Endothelial cell of umbilical vein (primary cell): ENCODE results near the gene KCNG2. TPM values are rescaled to one million over a fixed set of nuclear protein-coding genes. Genes with fewer than 3 reads are reported as not detected.

Source experiments
- BruUV-seq: library from RNA; stranded (reverse); fragments of 400-500 nt; replicated peaks from 2 replicates; lab custom pipeline; 2021; lab: Mats Ljungman, UMichigan
- CTCF ChIA-PET: fragments of 300-600, 350-600 bp; sonication (Branson Sonifier 250); formaldehyde crosslinking; loops from one replicate; lab custom pipeline; 2021; ENCODE audit warnings: antibody characterized with exemption, inconsistent platforms; lab: Charles Lee
- POLR2A ChIA-PET: fragments of 300-600, 350-600 bp; sonication (Branson Sonifier 250); formaldehyde crosslinking; loops from one replicate; lab custom pipeline; 2021; ENCODE audit warnings: antibody characterized with exemption, inconsistent platforms; lab: Charles Lee
- DNase-seq: peaks from one replicate; pipeline ENCODE4 v3.0.0-alpha.2; 2011; ENCODE audit warnings: low read depth, low spot score
- FAIRE-seq: peaks from 2 replicates; lab custom pipeline; 2011; peaks lifted over from hg19 to GRCh38; lab: Jason Lieb, UNC
- H2AFZ ChIP-seq: 2 replicates; pipeline ENCODE4 v1.6.0; 2012; ENCODE audit warnings: low read depth, low read length, control low read depth, inconsistent platforms
- H3K27ac ChIP-seq: 2 replicates; pipeline ENCODE4 v1.5.1; 2011; ENCODE audit warnings: low read depth, mild to moderate bottlenecking, control low read depth, low read length, moderate library complexity; ENCODE audit not compliant: insufficient read depth
- H3K27me3 ChIP-seq, 2 experiments: 2 replicates each; pipeline versions ENCODE4 v1.6.0 to v1.6.1; 2011; ENCODE audit warnings: low read length in 2 of 2, mixed read lengths in 1 of 2; ENCODE audit not compliant: control insufficient read depth in 2 of 2, insufficient read depth in 2 of 2
- H3K36me3 ChIP-seq, 2 experiments: 2 replicates in 1 of 2; 3 replicates in 1 of 2; pipeline ENCODE4 v1.5.1; 2011; ENCODE audit warnings: low read length in 2 of 2, mild to moderate bottlenecking in 1 of 2, moderate library complexity in 1 of 2; ENCODE audit not compliant: control insufficient read depth in 2 of 2, insufficient read depth in 2 of 2; ENCODE audit errors: extremely low read depth in 1 of 2
- H3K4me1 ChIP-seq: 3 replicates; pipeline ENCODE4 v1.5.1; 2011; ENCODE audit warnings: mild to moderate bottlenecking, low read length; ENCODE audit not compliant: control insufficient read depth, insufficient read depth; ENCODE audit errors: extremely low read depth
- H3K4me2 ChIP-seq: 2 replicates; pipeline ENCODE4 v1.6.1; 2011; ENCODE audit warnings: low read length, control low read depth, mixed read lengths; ENCODE audit not compliant: insufficient read depth
- H3K4me3 ChIP-seq, 3 experiments: fragments of 200-600 bp in 1 of 3; sonication (generic), shearing (Covaris generic) in 1 of 3; replicated peaks in 1 of 3; 2 replicates each; pipeline ENCODE4 v1.5.1; 2011 to 2016; ENCODE audit warnings: control low read depth in 3 of 3, low read length in 3 of 3, mild to moderate bottlenecking in 2 of 3, inconsistent platforms in 1 of 3, low read depth in 1 of 3, moderate library complexity in 1 of 3; ENCODE audit not compliant: insufficient read depth in 1 of 3
- H3K79me2 ChIP-seq: 2 replicates; pipeline ENCODE4 v1.6.0; 2012; ENCODE audit warnings: low read length, inconsistent platforms; ENCODE audit not compliant: control insufficient read depth, insufficient read depth
- H3K9ac ChIP-seq: replicated peaks from 2 replicates; pipeline ENCODE3; 2011; ENCODE audit warnings: low read length, control low read depth; ENCODE audit not compliant: insufficient read depth; ENCODE audit errors: extremely low read depth
- H3K9me1 ChIP-seq: replicated peaks from 3 replicates; pipeline ENCODE4 v1.6.0; 2011; ENCODE audit warnings: mild to moderate bottlenecking, low read length; ENCODE audit not compliant: control insufficient read depth, insufficient read depth; ENCODE audit errors: extremely low read depth
- H3K9me3 ChIP-seq: replicated peaks from 2 replicates; pipeline ENCODE4 v1.5.1; 2012; ENCODE audit warnings: low read length, inconsistent platforms; ENCODE audit not compliant: control insufficient read depth, insufficient read depth
- H4K20me1 ChIP-seq: replicated peaks from 2 replicates; pipeline ENCODE3; 2011; ENCODE audit warnings: mild to moderate bottlenecking, low read length; ENCODE audit not compliant: control insufficient read depth, insufficient read depth; ENCODE audit errors: extremely low read depth
- EZH2 ChIP-seq: IDR thresholded peaks from 2 replicates; pipeline ENCODE4 v1.6.1; 2012; ENCODE audit warnings: borderline replicate concordance, low read depth, mild to moderate bottlenecking, moderate library complexity, low read length, inconsistent platforms; ENCODE audit not compliant: severe bottlenecking
- FOS ChIP-seq: IDR thresholded peaks from 2 replicates; pipeline ENCODE4 v1.6.1; 2011; ENCODE audit warnings: mild to moderate bottlenecking, low read length, moderate library complexity, borderline replicate concordance; ENCODE audit not compliant: insufficient read depth
- POLR2AphosphoS5 ChIP-seq: IDR thresholded peaks from 2 replicates; pipeline ENCODE4 v1.6.1; 2012; ENCODE audit warnings: low read depth, mild to moderate bottlenecking, control low read depth, low read length, moderate library complexity; ENCODE audit not compliant: insufficient read depth
- dilution Hi-C: fragments of 300-500 bp; cut with MboI; formaldehyde crosslinking; loops from one replicate; pipeline ENCODE4 v1.15.0; 2019; ENCODE audit warnings: low sequenced_read_pairs; ENCODE audit not compliant: extremely low pct_ligation_motif_present
- intact Hi-C: fragments of 100-400 bp; cut with micrococcal nuclease; formaldehyde crosslinking; loops from one replicate; pipeline ENCODE4 v1.10.0; 2022
- polyA plus RNA-seq, 4 experiments: library from polyadenylated mRNA; depleted of rRNA in 3 of 4; stranded (reverse) in 3 of 4; unstranded in 1 of 4; fragments of >200 nt; gene quantifications; 2 replicates each; pipeline versions ENCODE4 v1.2.1 to v1.2.3, GENCODE V29; 2011 to 2012; ENCODE audit warnings: missing spikeins in 1 of 4
- total RNA-seq: library from RNA; stranded (reverse); gene quantifications from 2 replicates; pipeline ENCODE4 v1.2.3, GENCODE V29; 2021
- TF ChIP-seq, protein P1 (sequence below), 2 donors: IDR thresholded peaks; 1 replicate in 1 of 2; 2 replicates in 1 of 2; pipeline ENCODE4 v1.5.1; 2011; ENCODE audit warnings: low read length in 2 of 2, mild to moderate bottlenecking in 2 of 2, moderate library complexity in 2 of 2, control low read depth in 1 of 2, inconsistent platforms in 1 of 2, low read depth in 1 of 2; ENCODE audit not compliant: insufficient read depth in 1 of 2; ENCODE audit errors: extremely low read depth in 1 of 2
- TF ChIP-seq, protein P2 (sequence below): IDR thresholded peaks from 2 replicates; pipeline ENCODE4 v1.6.1; 2011; ENCODE audit not compliant: insufficient read depth, insufficient read length

Gene KCNG2
- total and polyA plus RNA-seq, 2 donors (not counting 3 experiments of a cell fraction or from before 2014, with no cell fraction given) = not detected

DNA sequence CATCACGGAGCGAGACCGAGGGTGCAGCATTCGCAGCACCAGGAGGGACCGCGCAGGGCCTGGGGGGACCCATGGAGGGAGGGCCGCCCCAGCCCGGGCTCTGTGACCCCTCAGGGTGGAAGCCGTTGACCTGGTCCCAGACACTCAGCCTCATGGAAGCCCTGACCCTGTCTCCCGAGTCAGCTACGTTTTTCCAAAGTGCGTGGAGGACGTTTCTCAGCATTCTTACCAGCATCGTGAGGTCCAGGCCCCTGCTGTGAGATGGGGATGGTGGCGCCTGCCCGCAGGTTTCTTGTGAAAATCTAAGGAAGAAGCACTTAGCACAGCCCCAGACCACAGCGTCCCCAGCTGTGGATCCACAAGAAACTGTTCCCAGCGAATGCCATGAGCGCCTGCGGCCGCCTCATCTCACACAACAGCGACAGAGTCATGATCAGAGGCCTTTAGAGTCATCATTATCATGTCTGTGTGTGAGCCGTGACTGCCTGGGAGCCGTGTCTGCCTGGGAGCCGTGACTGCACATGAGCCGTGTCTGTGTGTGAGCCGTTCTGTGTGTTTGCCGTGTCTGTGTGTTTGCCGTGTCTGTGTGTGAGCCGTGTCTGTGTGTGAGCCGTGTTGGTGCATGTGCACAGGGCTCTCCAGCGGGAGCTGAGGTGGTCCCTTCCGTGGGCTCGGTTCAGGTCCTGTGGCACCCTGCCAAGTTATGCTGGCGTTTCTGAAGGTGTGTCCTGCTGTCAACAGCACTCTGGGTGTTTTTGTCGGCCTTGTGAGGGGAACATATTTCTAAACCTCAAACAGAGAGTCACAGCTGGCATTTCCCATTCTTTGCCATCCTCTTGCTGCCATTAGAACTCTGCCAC lies 49.2 kb upstream of the KCNG2 start:
- intact Hi-C loops = no loop called here
- H3K9me3 ChIP-seq = no peaks in the 10 kb centered on the region
- no peaks in the 10 kb centered on the region for H4K20me1 ChIP-seq
- ChIA-PET CTCF (no interaction called here), POLR2A (no interaction called here)
- no peak overlapping the region for H3K4me2 ChIP-seq
- FAIRE-seq = no peak
- no peak overlapping the region for H3K9ac ChIP-seq
- no TSS peak for BruUV-seq
- no peak overlapping the region for H3K27ac ChIP-seq
- H3K27me3 ChIP-seq = no peaks in the 10 kb centered on the region
- no peak overlapping the region for H2AFZ ChIP-seq
- H3K4me1 ChIP-seq = no peaks in the 10 kb centered on the region
- no peaks in the 10 kb centered on the region for H3K79me2 ChIP-seq
- dilution Hi-C loops = no loop called here
- H3K36me3 ChIP-seq = peaks cover 0 to 5% of the 10 kb centered on the region in 2 experiments
- no peak for DNase-seq
- no peaks in the 10 kb centered on the region for H3K9me1 ChIP-seq
- TF ChIP-seq EZH2 (no peak), FOS (no peak), POLR2AphosphoS5 (no peak)
- TF ChIP-seq, protein P1, sequence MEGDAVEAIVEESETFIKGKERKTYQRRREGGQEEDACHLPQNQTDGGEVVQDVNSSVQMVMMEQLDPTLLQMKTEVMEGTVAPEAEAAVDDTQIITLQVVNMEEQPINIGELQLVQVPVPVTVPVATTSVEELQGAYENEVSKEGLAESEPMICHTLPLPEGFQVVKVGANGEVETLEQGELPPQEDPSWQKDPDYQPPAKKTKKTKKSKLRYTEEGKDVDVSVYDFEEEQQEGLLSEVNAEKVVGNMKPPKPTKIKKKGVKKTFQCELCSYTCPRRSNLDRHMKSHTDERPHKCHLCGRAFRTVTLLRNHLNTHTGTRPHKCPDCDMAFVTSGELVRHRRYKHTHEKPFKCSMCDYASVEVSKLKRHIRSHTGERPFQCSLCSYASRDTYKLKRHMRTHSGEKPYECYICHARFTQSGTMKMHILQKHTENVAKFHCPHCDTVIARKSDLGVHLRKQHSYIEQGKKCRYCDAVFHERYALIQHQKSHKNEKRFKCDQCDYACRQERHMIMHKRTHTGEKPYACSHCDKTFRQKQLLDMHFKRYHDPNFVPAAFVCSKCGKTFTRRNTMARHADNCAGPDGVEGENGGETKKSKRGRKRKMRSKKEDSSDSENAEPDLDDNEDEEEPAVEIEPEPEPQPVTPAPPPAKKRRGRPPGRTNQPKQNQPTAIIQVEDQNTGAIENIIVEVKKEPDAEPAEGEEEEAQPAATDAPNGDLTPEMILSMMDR (IDR thresholded peaks at IDR 0.05; ENCODE audit: extremely low read depth in 1 of 2, insufficient read depth in 1 of 2, low read depth in 1 of 2, low read length in 2 of 2) = no peak
- TF ChIP-seq, protein P2, sequence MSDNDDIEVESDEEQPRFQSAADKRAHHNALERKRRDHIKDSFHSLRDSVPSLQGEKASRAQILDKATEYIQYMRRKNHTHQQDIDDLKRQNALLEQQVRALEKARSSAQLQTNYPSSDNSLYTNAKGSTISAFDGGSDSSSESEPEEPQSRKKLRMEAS = no peak
- H3K4me3 ChIP-seq = no peak overlapping the region
